HUDEP-2 (cell line): ENCODE results near the gene ACER3.
"Not testable (repeated sequence)": the region's sequence is repeated elsewhere in the genome, so short reads cannot be mapped to it uniquely, and the experiment has no call there.

Experiments used
- DNase-seq, 76 experiments: peaks; one replicate each; lab custom pipeline; 2025; ENCODE audit not compliant: unreplicated experiment in 76 of 76; lab: John Stamatoyannopoulos, UW

The ACER3 gene

DNA sequence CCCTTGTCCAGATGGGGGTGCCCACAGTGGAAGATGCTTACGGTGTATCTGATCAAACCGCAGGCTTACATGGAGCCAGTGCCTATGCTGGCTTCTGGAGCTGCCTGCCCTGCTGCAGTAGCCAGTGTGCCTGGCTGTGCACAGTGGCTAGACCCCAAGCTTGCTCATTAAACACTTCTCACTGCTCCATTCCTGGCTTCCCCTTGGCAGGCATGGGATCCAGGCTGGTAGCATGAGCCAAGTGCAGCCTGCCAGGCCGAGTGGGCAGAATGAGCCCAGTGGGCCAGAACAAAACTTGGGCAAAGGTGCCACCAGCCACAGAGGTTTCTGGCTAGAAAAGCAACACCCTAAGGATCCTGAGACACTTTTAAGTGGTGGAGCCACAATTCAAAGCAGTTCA lies 118.1 kb downstream of the ACER3 start:
- no peak for DNase-seq

DNA sequence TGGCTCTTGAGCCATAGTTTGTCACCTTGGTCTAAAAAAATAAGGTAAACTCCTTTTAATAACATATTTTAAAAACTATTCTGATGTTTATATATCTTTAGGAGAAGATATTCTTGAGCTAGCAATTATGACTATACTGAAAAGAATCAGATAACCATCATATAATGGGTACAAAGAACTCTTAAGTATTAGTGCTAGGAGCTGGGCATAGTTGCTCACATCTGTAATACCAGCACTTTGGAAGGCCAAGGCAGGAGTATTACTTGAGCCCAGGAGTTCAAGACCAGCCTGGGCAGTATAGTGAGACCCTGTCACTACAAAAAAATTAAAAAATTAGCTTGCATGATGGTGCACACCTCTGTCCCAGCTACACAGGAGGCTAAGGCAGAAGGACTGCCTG lies 119.5 kb downstream of the ACER3 start:
- no peak for DNase-seq

DNA sequence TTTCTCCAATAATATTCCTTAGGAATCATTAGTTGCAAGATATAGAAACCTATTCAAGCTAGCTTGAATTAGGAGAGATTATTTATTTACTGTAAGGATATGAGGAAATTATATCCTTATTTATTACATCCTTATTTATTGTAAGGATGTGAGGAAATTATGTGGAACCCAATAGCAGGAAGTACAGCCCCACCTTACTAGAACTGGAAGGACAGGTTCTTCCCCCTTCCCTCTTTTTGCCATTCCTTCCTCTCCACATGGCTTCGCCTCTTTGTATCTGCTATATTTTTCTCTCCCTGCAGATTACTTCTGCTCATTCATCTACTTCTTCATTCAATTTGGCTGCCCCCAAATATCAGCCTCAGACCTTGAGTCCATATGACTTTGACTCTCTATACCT lies 124.0 kb downstream of the ACER3 start:
- DNase-seq: no peak

DNA sequence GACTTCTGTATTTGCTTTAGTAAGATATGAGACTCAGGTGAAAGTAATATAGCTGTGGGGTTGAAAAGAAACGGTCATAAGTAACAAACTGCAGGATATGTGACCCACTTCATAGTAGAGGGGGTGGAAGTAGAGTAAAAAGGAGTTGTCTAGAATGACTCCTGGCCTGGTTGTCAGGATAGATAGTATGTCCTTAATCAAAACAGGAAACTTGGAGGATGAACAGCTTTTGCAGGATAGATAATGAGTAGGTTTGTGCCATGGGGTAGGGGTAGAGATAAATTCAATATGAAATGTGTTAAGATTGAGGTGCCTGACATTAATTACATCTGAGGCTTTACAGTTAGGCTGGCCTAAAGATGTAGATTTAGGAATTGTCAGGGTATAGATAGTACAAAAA lies 126.5 kb downstream of the ACER3 start:
- peak in 1 of 76 experiments; percentile 8 for DNase-seq

DNA sequence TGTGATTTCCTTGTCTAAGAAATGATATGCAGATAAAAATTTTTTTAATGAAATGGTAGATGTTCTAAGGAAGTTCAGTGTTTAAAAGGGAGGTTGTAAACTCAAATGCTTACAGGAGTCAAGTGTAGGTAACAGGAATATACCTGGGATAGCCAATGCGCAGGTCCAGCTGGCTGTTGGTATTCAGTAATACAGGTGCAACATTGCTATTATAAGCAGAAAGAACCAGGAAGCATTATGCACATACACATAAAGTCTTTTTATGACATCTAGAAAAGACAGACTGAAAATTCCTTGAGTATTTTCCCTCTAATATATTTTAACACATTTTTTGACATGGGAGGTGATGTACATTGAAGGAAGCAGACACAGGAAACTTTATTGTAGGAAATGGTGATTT lies 129.9 kb downstream of the ACER3 start:
- DNase-seq: no peak

DNA sequence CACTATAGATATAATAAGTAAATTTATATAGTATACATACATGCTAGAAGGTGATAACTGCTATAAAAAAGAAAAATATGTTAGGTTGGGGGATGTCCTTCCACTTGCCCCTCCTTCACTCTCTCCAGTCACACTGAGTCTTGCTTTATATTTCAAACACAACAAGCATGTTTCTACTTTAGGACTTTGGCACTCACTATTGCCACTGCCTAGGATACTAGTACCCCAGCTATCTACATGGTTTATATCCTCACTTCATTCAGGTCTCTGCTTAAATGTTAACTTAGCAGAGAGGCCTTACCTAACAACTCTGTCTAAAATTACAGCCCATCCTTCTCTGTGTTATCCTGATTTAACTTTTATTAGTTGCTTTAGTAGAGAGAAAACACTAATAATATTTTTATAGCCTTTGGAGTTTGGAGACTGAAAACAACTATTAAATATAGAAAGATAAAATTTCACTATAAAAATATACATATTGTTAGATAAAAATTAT lies 134.4 kb downstream of the ACER3 start:
- no peak for DNase-seq

DNA sequence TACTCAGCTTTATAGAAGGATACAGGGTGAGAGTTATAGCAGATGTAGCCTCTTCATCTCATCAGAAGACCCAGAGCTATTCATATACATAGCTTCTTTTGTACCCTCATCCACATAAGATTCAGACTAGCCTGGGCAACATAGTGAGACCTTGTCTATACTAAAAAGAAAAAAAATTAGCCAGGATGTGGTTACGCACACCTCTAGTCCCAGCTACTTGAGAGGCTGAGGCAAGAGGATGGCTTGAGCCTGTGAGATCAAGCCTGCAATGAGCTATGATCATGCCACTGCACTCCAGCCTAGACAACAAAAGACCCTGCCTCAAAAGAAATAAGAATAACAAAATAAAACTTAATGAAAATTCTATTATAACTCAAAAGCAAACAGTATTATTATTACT lies 136.8 kb downstream of the ACER3 start:
- DNase-seq: no peak

DNA sequence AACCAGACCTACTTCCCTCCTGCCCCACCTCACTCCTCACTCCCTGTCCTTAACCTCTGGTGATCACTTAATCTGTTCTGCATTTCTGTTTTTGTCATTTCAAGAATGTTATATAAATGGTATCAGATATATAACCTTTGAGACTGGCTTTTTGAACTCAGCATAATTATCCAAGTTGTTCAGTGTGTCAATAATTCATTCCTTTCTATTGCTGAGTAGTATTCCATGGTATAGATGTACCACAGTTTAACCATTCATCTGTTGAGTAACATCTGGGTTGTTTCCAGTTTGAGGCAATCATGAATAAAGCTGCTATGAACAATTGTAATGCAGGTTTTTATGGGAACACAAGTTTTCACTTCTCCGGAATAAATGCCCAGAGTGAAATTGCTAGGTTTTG lies 138.9 kb downstream of the ACER3 start:
- DNase-seq: no peak

DNA sequence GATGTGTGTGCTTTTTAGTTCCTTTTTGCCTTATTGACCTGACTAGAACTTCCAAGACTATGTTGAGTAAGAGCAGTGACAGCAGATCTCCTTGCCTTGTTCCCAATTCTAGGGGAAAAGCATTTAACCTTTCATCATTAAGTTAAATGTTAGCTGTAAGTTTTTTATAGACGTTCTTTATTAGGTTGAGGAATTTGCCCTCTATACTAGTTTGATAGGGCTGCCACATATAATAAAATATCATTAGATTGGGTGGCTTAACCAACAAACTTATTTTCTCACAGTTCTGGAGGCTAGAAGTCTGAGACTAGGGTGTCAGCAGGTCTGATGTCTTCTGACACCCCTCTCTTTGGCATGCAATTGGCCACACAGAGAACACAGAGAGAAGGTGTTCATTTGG lies 140.9 kb downstream of the ACER3 start:
- DNase-seq: no peak

DNA sequence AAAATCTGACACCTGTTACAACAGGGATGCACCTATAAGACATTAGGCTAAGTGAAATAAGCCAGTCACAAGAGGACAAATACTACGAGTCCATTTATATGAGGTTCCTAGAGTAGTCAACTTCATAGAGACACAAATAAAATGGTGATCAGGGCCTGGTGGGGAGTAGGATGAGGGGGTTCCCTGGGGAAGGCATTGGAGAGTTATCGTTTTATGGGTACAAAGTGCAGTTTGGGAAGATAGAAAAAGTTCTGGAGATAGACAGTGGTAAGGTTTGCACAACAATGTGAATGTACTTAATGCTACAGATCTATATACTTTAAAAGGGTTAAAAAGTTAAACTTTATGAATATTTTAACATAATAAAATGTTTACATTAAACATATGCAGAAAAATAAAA lies 142.1 kb downstream of the ACER3 start:
- DNase-seq: no peak

DNA sequence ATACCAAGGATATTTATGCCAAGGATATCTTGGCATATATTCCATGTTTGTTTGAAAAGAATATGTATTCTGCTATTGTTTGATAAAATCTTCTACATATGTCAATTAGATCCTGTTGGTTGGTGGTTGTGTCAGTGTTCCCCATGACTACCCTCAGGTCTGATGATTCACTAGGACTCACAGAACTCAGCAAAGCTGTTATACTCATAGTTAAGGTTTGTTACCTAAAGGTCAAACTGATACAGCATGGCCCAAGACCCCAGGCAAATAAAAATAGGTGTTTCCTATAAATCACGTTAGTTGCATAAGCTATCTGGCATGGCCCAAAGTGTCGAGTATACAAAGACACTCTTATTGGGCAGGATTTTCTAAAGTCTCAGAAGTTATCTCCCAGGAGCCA lies 143.2 kb downstream of the ACER3 start:
- DNase-seq: no peak

DNA sequence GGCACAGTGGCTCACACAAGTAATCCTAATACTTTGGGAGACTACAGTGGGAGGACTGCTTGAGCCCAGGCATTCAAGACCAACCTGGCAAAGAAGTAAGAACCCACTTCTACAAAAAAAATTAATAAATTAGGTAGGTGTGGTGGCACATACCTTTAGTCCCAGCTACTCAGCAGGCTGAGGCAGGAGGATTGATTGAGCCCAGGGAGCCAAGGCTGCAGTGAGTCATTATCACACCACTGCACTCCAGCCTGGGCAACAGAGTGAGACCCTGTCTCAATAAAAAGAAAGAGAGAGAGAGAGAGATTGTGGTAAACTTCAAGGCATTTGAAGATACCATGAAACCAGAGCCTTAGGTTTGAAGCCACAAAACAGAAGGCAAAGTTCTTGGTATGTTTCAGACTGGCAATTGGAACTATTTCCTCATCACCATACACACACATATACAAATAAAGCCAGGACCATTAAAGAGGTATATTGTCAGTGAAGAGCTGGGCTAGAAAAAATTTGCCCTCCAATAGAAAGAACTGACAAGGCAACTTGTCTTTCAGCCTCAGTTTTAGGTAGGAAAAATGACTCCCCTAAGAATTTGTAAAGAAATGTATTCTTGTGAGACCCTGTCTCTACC lies 148.9 kb downstream of the ACER3 start:
- no peak for DNase-seq

DNA sequence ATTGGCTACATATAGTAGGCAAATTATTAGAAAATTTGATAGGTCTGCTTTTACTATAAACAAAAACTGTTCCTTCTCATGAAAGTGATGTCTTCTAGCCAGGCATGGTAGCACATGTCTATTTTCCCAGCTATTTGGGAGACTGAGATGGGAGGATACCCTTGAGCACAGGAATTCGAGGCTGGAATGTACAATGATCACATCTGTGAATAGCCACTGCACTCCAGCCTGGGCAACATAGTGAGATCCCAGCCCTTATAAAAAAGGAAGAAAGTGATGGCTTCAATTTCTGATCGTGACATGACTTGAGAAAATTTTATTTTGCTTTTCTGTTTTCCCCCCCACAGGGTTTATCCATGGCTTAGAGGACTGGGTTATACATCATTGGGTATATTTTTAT lies 154.0 kb downstream of the ACER3 start:
- no peak for DNase-seq

DNA sequence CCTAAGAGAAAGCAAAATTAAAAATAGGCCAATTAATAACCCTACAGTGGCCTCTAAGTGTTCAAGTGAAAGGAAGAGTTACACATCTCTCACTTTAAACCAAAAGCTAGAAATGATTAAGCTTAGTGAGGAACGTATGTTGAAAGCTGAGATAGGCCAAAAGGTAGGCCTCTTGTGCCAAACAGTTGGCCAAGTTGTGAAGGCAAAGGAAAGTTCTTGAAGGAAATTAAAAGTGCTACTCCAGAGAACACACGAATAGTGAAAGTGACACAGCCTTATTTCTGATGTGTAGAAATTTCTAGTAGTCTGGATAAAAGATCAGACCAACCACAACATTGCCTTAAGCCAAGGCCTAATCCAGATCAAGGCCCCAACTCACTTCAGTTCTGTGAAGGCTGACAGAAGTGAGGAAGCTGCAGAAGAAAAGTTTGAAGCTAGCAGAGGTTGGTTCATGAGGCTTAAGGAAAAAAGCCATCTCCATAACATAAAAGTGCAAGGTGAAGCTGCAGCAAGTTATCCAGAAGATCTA lies 157.7 kb downstream of the ACER3 start:
- DNase-seq: not testable (repeated sequence)

DNA sequence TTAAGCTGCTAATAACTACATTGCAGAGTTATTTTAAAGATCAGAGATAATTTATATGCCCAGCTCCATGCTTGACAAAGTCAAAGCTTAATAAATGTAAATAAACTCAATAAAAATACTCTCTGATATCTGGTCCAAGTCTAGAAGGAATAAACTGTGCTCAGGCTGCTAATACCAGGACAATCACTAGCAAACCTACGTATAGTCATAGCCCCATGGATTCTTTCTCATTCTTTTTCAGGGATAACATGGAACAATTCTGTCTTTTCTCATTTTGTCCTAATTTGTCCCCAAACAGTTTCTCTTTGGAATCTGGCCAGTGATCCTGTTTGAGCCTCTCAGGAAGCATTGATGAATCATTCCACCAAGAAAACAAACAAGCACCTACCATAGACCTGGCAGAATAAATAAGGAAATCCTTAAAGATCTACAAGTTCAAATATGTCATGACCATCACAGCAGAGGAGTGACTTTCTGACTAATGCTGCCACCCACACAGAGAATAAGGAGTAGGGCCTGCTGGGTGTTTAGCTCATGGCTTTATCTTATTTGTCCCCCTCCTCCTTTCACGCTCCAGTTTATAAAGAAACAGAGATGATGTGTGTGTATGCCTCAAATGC lies 159.4 kb downstream of the ACER3 start:
- DNase-seq: peak in 1 of 76 experiments; percentile 14

DNA sequence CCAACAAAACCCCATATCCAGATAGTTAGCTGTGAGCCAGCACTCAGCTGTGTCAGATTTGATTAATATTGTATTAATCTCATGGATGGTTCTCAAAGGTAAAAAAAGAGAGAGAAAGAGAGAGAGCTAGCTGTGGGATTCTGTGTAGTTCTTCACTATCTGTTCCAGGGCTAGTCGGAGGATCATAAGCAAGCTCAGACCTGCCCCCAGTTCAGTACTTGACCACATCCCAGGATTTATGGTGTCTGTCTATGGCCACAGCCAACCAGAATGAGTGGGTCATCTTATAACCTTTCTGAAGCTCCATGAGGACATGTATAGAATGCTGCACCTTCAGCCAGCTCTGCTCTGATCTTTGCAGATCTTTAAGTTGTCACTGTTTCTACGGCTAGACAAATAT lies 160.0 kb downstream of the ACER3 start:
- no peak for DNase-seq

DNA sequence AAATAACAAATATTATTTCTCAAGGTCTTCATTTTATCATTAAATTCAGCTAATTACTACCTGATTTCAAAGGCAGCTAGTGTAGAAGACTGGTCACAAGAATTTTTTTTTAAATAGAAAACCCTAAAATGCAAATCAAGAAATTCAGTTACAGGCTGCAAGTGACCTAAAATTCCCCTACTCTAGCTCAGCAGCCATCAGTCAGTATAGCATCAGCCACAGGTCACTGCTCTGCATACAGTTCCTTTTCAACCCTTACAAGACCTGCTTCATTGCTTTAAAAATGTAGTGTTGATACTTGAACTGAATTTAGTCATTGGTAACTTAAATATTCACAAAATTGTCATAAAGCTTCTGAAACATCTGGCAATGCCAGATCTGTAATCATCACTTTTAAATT lies 164.0 kb downstream of the ACER3 start:
- no peak for DNase-seq

DNA sequence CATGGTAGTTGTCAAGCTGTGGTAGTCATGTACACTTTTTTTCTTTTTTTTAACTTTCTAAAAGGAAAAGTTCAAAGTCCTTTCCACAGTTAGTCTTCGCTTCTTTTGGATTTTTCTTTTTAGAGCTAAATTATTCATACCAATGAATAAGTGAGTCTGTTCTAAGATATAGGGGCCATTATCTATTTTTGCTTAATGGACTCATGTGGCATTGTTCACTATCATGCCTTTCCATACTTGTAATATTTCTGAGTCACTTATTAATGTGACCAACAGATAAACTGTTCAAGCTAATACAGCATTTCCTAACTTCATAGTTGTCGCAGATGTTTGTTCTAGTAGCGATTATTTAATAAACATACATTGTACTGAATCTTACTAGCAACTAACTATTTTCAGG lies 165.5 kb downstream of the ACER3 start:
- DNase-seq: no peak

DNA sequence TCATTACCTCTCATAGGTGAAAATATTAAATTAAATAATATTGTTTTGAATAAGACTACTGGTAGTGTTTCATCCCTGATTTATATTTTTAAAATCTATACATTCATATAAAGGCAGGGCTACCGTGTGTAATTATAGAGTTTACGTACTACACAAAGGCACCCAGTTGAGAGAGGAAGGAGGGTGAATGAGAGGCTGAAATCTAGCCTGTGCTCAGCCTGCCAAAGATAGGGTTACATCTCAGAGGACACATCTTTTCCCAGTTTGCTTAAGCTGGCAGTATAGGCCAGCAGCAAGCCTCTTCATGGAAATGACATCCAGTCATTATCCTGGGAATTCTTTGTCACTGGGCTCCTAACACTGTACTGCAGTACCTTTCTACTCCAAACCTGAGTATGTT lies 166.0 kb downstream of the ACER3 start:
- DNase-seq: no peak

DNA sequence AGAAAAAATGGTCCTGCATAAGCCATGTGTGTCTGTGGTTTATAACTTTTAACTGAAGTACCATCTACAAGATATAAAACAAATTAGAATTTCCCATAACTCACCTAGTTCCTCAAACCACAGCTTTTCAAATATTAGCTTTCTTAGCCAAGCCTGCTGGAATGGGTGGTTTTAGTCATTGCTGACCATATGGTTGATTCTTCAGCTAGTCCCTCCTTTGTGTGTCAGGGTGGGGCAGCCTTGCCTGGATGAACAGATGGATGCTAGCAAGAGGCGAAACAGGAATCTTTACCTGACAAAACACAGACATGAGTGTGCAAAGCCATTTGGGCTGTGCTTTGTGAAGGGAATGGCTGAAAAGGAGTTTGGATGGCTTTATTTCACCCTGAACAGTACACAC lies 166.6 kb downstream of the ACER3 start:
- no peak for DNase-seq

DNA sequence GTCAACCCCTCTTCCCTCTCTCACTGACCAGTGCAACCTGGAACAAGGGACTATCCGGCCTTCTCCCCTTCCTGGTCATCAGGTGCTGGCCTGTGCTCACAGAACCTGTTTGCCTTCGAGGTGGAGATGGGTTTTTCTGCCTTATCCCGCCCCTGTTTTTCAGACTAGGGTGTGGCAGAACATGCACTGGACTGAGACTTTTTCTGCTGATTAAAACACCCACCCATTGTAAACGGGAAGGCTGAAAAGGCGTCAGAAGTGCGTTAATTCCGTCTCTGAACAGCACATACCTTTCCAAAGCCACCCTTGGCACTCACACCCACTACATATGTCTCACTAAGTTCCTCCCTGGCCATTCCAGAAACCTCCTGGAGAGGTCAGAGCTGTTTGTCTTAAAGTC lies 169.1 kb downstream of the ACER3 start:
- DNase-seq: peak in 1 of 76 experiments; percentile 3

DNA sequence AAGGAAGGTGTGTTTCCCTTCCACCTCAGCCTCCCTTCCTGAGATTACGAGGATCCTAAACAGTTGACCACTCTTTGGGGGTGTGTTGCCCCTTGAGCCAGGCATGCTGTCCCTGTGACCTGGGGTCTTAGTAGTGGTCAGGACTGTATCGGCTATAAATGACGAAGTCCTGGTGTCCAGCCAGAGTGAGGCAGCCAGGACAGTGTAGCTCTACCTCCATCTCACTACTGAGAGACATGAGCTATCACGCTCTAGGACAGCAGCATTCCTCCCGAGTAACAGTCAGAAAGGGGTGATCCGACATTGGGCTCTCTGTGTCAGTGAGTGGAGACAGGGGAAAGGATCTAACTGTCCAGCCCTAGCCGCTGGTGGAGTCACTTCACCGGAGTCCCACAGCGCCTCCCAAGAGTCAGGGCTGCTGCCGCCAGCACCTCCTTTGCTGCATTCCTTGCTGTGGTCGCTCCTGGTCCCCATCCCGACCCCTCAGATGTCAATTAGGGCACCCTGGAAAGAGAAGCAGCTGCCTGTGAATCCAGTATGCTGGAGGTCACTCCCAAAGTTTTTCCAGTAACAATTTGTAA lies 170.2 kb downstream of the ACER3 start:
- no peak for DNase-seq
